AG04449 (cell line): ENCODE measurements around the gene FAM162A.

Experiments
- CTCF ChIA-PET: fragments of 350-600 bp; formaldehyde crosslinking; extraction: SDS; loops from one replicate; lab custom pipeline; 2021; ENCODE audit warnings: antibody characterized with exemption; lab: Yijun Ruan, JAX
- POLR2A ChIA-PET: fragments of 400-600, 350-600 bp; formaldehyde crosslinking; extraction: SDS; loops from one replicate; lab custom pipeline; 2020; ENCODE audit warnings: antibody characterized with exemption, inconsistent platforms; lab: Yijun Ruan, JAX
- DNase-seq: peaks from one replicate; pipeline ENCODE4 v3.0.0-alpha.2; 2010; ENCODE audit warnings: low read depth, low spot score
- H3K4me3 ChIP-seq: 2 replicates; pipeline ENCODE4 v1.5.1; 2011; ENCODE audit warnings: low read depth, mild to moderate bottlenecking, control low read depth, low read length
- TF ChIP-seq, protein P1 (sequence below): IDR thresholded peaks from one replicate; pipeline ENCODE4 v1.5.1; 2011; ENCODE audit warnings: mild to moderate bottlenecking, moderate library complexity, low read length, control low read depth, inconsistent platforms; ENCODE audit not compliant: insufficient read depth; ENCODE audit errors: missing control alignments

FAM162A gene, protein sequence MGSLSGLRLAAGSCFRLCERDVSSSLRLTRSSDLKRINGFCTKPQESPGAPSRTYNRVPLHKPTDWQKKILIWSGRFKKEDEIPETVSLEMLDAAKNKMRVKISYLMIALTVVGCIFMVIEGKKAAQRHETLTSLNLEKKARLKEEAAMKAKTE

DNA sequence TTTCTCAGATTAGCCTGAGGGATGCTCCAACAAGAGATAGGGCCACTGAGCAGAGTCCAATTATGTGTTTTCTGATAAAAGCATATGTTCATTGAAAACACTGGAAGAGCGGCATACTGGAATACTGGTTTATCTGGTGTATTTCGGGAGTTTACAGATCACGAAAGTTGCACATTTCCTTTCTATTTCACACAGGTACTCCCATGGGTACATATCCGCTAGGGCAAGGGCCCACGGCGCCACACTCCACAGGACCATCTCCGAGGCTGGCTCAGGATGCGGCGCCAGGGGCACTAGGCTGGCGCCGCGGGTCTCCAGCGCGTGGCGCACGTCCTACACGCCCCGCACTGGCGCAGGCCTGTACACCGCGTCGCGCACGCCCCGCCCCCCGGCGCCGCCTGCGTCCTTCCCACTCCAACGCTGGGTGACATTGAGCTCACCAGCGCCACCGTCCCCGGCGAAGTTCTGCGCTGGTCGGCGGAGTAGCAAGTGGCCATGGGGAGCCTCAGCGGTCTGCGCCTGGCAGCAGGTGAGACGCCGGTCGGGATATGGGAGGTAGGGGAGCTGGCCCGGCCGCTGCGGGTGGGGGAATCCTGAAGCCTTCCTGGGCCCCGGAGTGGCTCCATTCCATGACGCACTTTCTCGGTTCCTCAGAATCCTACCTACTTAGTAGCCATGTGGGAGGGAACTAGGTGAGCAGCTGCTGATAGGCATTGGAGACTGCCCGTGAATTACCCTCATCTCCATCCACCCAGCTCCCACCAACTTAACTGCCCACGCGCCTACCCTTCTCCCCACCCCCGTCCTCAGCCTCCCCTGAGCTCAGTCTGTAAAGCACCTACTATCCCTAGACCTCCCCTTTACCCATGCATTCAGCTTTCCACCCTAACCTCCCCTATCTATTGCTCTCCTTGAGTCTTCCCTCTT lies at the start of gene FAM162A:
Gene FAM162A, plus strand, starts transcription at position 412 of the 927 bp plus-strand sequence. Its CDS starts 84 bp downstream, at position 496.
- peak; percentile 36 for DNase-seq
- ChIA-PET CTCF (interaction anchor here (0.6 to 3.9 kb wide), 16 partner anchors 9 to 844 kb away, joined by 3 to 47 read pairs (median 4); partner anchors contain the start of gene WDR5B), POLR2A (interaction anchor here (1.0 kb wide), 5 partner anchors 9 to 295 kb away, joined by 3 to 9 read pairs (median 5); no protein-coding TSS in a partner anchor)
- TF ChIP-seq, protein P1, sequence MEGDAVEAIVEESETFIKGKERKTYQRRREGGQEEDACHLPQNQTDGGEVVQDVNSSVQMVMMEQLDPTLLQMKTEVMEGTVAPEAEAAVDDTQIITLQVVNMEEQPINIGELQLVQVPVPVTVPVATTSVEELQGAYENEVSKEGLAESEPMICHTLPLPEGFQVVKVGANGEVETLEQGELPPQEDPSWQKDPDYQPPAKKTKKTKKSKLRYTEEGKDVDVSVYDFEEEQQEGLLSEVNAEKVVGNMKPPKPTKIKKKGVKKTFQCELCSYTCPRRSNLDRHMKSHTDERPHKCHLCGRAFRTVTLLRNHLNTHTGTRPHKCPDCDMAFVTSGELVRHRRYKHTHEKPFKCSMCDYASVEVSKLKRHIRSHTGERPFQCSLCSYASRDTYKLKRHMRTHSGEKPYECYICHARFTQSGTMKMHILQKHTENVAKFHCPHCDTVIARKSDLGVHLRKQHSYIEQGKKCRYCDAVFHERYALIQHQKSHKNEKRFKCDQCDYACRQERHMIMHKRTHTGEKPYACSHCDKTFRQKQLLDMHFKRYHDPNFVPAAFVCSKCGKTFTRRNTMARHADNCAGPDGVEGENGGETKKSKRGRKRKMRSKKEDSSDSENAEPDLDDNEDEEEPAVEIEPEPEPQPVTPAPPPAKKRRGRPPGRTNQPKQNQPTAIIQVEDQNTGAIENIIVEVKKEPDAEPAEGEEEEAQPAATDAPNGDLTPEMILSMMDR, result peak; percentile 73
- H3K4me3 ChIP-seq, result peak within 1 kb of the TSS; percentile 78

DNA sequence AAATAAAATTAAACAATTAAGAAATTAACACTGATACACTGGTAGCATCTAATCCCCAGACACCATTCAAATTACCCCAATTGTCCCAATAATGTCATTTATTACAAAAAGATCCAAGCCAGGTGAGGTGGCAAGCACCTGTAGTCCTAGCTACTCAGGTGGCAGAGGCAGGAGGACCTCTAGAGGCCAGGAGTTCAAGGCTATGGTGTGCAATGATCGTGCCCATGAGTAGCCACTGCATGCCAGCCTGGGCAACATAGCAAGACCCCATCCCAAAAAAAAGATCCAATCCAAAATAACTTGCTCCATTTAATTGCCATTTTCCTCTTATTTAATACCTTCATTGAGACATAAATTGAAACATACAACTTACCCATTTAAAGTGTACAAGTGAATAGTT lies 41.2 kb upstream of the FAM162A start:
- DNase-seq, result no peak
- TF ChIP-seq, protein P1, result no peak
- no peak overlapping the region for H3K4me3 ChIP-seq
- ChIA-PET POLR2A (no interaction called here), CTCF (no interaction called here)

DNA sequence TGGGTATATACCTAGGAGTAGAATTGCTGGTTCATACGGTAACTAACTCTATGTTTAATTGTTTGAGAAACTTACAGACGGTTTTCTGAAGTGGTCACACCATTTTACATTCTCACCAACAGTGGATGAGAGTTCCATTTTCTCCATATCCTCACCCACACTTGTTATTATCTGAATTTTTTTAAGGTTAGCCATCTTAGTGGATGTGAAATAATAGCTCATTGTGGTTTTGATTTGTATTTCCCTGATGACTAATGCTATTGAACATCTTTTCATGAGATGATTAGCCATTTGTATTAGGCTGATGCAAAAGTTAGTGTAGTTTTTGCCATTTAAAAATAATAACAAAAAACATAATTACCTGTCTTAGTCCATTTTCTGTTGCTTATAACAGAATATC lies 40.3 kb upstream of the FAM162A start:
- ChIA-PET POLR2A (no interaction called here), CTCF (no interaction called here)
- H3K4me3 ChIP-seq, result no peak overlapping the region
- TF ChIP-seq, protein P1, result no peak
- no peak for DNase-seq

DNA sequence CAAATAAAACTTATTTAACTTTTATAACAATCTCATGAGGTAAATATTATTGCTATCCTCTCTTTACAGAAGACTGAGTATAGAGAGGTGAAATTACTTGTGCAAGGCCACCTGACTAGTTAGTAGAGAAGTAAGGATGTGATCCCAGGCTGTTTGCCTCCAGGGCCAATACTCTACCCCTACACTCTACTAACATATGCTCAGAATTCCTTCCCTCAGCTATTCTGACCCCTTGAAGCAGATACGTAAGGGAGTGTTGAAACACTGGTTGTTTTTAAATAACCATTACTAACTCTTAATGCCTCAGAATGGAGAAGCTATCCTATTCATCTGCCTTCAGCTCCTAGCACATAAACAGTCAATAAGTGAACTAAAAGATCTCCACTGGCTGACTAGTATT lies 34.8 kb upstream of the FAM162A start:
- ChIA-PET POLR2A (no interaction called here), CTCF (interaction anchor here (1.8 kb wide), 1 partner anchor 10 kb away, joined by 6 read pairs; no protein-coding TSS in a partner anchor)
- TF ChIP-seq, protein P1, result no peak
- no peak overlapping the region for H3K4me3 ChIP-seq
- DNase-seq, result no peak

DNA sequence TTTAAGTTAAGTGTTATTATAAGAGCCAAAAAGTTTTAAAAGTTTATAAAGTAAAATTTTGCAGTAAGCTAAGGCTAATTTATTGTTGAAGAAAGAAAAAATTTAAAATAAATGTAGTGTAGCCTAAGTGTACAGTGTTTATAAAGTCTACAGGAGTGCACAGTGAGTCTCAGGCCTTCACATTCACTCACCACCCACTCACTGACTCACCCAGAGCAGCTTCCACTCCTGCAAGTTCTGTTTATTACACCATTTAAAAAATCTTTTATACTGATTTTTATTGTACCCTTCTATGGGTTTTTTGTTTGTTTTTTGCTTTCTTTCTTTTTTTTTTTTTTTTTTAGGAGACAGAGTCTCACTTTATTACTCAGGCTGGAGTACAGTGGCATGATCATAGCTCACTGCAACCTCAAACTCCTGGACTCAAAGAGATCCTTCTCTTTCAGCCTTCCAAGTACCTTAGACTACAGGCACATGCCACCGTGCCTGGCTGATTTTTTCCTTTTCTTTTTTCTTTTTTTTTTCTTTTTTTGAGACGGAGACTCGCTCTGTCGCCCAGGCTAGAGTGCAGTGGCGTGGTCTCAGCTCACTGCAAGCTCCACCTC lies 33.1 kb upstream of the FAM162A start:
- ChIA-PET POLR2A (no interaction called here), CTCF (interaction anchor here (0.9 kb wide), 1 partner anchor 355 kb away, joined by 3 read pairs; no protein-coding TSS in a partner anchor)
- DNase-seq, result peak; percentile 16
- H3K4me3 ChIP-seq, result no peak overlapping the region
- TF ChIP-seq, protein P1, result no peak
